HG03103 (cell line): ENCODE results near the gene CSNK2A1.
A peak's percentile ranks its signal among the peaks of the same experiment; 100 is the strongest.

Source experiments
- ATAC-seq: cut with Tn5 transposase; IDR thresholded peaks from one replicate; pipeline ENCODE4 v1.9.1; 2021; ENCODE audit warnings: low read depth; ENCODE audit not compliant: unreplicated experiment

The CSNK2A1 gene

DNA sequence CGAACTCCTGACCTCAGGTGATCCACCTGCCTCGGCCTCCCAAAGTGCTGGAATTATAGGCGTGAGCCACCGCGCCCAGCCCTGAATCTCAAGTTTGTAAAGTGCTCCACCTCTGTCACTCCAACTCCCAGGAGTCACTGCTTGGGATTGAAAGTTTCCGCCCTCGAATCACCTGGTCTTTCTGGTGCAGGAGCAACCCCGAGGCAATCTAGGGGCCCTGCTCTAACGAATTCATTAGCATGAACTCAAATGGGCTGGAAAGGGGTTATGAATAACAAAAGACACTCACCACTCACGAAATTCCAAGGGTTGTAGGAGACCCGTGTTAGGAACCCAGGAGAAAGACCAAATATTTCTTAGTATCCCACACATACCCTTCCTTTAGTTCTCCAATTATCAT is 109.4 kb downstream of the CSNK2A1 start:
- ATAC-seq: no peak

DNA sequence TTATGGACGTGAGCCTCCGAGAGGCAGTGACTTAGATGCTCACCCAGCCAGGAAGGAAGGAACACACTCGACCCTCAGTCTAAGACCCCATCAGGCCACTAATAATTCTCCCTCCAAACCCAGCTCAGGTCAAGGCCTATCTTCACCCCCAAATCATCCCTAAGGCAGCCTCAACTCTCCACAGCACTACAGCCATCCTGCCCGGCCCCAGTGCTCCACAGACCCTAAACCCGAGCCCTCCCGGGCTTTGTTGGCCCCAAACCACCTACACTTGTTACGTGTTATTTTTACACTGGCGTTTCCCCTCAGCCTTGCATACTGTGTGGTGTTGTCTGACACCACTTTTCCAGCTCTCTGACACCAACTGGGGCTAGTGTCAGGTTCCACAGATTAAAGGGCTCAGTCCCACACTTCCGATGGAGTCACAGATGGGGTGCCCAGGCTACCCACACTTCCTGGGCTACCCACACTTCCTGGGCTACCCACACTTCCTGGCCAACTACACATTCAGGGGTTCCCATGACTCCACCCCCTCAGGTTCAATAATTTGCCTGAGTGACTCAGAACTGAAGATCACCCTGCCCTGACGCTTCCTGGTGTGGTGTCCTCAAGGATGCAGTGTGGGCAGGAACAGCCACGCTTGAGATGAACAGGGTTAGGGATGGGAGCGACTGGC is 110.2 kb downstream of the CSNK2A1 start:
- ATAC-seq: peak; percentile 73

DNA sequence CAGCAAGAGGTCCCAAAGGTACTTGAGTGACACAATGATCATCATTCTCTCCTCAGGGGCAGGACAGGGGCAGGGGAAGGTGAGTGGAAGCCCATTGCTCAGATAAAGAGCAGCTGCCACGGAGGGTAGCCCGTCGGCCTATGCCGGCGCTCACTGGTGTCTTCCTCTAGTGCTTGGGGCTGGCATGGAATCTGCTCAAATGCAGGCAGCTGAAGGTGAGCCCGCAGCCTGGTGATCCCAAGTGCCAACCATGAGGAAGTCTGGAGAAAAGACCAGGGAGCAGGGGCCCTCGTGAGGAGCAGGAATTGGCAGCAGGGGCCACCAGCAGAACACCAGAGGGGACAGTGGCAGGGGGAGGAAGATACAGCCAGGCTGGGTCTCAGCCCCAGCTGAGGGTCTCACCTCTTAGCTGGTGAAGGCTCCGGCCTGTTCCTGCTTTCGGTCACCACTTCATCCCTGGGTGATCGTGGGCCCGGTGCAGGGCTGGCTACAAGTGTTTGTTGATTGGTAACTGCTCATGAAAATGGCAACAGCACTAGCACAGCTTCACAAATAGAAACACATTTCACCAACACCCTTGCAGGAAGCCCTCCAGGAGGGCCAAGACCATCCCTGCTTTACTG is 110.8 kb downstream of the CSNK2A1 start:
- no peak for ATAC-seq

DNA sequence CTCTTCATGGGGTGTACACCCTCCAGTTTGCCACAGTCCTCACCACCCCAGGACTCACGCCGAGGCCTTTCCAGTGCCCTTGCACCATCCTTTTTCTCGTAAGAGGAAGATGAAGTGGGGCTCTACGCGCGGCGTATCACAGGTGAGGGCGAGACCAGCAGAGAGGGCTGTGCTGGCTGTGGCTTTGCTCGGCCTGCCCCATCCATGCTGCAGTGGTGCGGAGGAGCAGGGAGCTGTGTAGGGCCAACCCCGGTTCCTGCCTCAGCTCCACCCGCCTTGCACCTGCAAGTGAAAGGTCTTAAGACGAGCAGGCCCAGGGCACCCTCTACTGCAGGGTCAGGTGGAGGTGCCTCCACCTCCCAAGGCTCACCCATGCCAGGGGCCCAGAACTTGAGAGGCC is 111.4 kb downstream of the CSNK2A1 start:
- no peak for ATAC-seq

DNA sequence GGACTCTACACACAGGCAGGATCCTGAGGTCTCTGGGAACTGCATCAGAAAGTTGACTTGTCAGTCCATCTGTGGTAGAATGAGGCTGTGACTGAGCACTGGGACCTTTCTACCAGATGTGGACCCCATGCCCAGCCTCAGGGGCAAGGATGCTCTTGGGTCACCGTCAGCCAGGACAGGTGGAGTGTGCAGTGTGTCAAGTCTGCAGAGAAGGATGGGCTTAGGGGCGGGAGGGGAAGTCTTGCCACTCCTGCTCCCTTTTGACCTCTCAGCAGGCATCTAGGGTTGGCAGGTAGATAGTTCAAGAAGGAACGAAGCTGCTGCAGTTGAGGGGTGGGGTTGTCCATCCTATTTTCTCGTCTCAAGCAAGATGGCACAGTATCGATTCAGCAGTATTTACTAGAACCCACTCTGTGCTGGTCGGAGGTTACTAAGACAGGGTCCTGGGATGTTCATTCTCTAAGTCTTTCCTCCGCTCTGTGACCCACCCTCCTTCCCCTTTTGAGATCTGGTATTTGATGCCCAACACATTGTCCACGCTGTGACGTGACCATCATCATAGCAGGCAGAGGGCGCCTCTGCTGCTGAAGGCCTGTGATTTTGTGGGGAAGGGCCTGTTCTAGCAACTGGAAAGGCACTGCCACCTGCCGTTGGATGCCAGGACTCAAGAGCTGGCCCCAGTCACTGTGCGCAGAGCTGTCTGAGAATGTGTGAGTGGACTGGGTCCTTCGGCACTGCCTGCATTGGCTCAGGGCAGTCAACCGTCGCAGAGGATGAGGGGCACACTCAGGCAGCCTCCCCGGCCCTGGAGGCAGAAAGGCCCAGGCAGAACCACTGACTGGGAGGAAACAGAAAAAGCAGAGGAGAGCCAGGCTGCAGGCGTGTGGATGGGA is 112.3 kb downstream of the CSNK2A1 start:
- no peak for ATAC-seq

DNA sequence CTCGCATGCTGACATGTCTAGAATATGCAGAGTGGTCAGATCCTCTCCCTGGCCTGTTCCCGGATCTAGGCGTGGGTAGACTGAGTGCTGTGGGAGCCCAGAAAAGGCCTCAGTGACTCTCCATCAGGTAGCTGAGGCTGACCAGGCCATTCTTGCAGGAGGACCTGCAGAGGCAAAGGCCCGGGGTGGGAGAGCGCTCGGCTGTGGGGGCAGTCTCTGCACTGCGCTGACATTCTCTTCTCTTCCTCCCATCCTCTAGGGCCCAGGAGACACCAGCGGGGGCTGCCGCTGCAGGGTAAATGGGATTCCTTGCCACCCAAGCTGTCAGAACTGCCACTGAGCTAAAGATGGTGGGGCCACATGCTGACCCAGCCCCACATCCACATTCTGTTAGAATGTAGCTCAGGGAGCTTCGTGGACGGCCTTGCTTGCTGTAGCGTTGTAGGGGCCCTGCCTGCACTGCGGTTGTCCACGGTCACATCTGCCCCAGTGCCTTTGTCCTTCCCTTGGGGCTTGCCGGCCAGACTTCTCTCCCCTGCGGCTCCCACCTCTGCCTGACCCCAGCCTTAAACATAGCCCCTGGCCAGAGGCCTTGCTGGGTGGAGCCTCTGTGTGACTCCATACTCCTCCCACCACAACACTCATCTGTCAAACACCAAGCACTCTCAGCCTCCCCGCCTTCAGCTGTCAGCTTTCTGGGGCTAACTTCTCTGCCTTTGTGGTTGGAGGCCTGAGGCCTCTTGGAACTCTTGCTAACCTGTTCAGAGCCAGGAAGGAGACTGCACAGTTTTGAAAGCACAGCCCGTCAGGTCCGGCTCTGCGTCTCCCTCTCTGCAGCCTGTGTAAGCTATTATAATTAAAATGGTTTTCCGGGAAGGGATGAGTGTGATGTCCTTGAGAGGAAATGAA is 113.2 kb downstream of the CSNK2A1 start:
- no peak for ATAC-seq

DNA sequence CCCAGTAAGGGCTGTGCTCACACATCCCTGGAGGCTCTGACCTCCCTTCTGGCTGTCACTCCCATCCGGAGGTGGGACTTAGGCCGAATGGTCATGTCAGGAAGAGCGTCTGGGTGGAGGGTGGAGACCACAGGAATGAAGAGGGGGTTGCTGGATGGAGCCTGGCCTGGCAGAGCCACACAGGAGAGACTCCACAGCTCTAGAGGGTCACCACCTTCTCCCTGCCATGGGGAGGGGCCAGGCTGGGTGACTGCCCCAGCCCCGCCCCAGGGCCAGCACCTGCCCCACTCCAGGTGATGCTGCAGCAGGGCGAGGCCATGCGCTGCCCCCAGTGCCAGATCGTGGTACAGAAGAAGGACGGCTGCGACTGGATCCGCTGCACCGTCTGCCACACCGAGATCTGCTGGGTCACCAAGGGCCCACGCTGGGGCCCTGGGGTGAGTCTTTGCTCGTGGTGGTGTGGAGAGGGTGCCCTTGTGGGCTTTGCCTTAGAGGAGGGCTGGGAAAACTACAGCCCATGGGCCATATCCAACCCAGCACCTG is 114.9 kb downstream of the CSNK2A1 start:
- no peak for ATAC-seq

DNA sequence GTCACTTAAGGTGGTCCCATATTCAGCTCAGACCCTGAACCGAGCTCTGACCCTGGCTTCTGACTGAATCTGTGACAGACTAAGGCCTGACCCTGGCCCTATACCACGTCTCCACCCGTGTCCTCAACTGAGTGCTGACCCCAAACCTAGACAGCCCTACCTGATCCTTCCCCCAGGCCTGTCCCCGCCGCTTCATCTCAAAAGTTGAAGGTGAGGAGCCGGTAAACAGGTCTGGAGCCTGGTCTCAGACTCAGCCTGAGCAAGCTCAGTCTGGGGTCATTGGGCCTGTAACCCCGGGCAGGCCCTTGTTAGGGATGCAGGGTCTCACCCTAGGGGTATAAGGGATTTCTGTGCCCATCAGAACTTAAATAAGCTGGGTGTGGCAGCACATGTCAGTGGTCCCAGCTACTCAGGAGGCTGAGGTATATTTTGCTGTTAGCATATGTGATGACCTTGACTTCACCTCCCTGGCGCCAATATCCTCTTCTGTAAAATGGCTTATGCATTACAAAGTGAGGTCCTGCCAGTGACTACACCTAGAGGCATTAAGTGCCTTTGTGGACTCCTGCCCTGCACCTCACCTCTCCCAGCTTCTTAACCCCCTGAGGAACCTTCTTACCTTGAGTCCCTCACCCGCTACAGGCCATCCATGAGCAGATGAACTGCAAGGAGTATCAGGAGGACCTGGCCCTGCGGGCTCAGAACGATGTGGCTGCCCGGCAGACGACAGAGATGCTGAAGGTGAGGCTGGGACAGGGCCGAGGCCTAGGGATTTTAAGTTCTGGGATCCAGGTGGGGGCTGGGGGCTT is 115.5 kb downstream of the CSNK2A1 start:
- ATAC-seq: no peak

DNA sequence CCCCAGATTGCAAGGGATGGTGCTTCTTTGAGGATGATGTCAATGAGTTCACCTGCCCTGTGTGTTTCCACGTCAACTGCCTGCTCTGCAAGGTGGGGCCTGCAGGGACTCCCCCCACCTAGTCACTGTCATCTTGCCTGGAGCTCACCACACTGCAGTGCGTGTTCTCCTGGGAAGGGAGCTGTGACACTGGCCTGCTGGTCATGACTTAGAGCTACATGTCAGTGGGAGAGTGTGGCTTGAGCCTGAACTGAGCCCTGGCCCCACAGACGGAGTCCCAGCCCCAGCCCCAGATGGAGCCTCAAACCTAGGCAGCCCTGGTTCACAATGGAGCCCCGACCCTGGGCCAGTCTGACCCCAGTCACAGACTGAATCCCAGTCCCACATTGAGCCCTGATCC is 116.2 kb downstream of the CSNK2A1 start:
- ATAC-seq: no peak

DNA sequence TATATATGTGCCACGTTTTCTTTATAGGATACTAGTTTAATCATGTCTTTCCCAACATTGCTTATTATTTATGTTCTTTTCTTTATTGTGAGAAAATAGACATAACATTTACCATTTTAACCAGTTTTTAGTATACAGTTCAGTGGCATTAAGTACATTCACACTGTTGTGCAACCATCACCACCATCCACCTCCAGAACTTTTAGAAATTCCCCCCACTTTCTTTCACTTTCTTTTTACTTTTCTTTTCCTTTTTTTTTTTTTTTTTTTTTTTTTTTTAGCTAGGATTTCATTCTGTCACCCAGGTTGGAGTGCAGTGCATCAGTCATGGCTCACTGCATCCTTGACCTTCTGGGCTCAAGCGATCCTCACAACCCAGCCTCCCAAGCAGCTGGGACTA is 117.0 kb downstream of the CSNK2A1 start:
- no peak for ATAC-seq
